D721Med (cell line): Measurements from ENCODE around the gene SPRY4.
"Not testable (repeated sequence)": the region's sequence is repeated elsewhere in the genome, so short reads cannot be mapped to it uniquely, and the experiment has no call there.

Experiments used
- DNase-seq: peaks from one replicate; pipeline ENCODE4 v3.0.0; 2011; ENCODE audit warnings: low spot score; ENCODE audit not compliant: insufficient read length
- FAIRE-seq: peaks from 2 replicates; lab custom pipeline; 2011; peaks lifted over from hg19 to GRCh38; lab: Jason Lieb, UNC
- TF ChIP-seq, protein P1 (sequence below): IDR thresholded peaks from 2 replicates; pipeline ENCODE4 v1.5.1; 2012; ENCODE audit warnings: mild to moderate bottlenecking, control low read depth; ENCODE audit not compliant: insufficient read depth; ENCODE audit errors: missing control alignments

Gene SPRY4

GRCh38 chr5:142350021-142350420, 25.2 kb upstream of the SPRY4 start:
- TF ChIP-seq, protein P1, sequence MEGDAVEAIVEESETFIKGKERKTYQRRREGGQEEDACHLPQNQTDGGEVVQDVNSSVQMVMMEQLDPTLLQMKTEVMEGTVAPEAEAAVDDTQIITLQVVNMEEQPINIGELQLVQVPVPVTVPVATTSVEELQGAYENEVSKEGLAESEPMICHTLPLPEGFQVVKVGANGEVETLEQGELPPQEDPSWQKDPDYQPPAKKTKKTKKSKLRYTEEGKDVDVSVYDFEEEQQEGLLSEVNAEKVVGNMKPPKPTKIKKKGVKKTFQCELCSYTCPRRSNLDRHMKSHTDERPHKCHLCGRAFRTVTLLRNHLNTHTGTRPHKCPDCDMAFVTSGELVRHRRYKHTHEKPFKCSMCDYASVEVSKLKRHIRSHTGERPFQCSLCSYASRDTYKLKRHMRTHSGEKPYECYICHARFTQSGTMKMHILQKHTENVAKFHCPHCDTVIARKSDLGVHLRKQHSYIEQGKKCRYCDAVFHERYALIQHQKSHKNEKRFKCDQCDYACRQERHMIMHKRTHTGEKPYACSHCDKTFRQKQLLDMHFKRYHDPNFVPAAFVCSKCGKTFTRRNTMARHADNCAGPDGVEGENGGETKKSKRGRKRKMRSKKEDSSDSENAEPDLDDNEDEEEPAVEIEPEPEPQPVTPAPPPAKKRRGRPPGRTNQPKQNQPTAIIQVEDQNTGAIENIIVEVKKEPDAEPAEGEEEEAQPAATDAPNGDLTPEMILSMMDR = no peak
- FAIRE-seq (no peak), DNase-seq (no peak)

GRCh38 chr5:142346706-142347105, 21.9 kb upstream of the SPRY4 start:
- no peak for FAIRE-seq
- TF ChIP-seq, protein P1 = no peak
- DNase-seq = no peak

GRCh38 chr5:142344915-142345314, 20.1 kb upstream of the SPRY4 start:
- not testable (repeated sequence) for DNase-seq, FAIRE-seq

DNA sequence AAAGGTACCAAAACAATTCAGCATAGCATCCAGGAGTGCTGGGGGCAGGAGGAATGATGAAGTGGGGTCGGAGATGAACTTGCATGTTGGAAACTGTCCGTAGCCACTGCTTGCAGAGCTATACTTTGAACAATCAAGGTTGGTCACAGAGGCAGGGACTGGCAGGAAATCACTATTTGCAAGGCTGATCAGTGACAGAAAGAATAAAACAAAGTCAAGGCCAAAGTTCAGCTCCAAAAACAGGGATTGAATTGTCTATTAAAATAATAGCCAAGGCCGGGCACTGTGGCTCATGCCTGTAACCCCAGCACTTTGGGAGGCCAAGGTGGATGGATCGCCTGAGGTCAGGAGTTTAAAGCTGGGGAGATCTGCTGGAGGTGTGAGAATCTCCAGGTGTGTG, 18.7 kb upstream of the SPRY4 start:
- FAIRE-seq = no peak
- DNase-seq = no peak
- TF ChIP-seq, protein P1 = no peak

GRCh38 chr5:142342128-142342981, 17.5 kb upstream of the SPRY4 start:
- no peak for FAIRE-seq
- DNase-seq = no peak
- TF ChIP-seq, protein P1 = no peak

DNA sequence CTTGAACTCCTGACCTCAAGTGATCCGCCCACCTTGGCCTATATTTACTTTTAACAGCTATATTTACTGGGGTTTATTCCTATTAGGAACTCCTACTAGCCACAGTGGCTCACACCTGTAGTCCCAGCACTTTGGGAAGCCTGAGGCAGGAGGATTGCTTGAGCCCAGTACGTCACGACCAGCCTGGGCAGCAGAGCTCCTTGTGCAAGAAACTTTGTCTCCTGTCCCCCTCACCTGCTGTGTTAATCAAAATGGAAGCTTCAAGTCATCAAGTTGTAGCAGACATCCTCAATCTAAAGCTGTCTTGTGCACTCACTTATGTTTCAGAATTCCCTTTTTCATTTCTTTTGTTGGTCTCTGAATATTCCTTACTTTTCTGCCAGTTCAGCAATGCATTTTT, 15.0 kb upstream of the SPRY4 start:
- DNase-seq (no peak), FAIRE-seq (no peak)
- TF ChIP-seq, protein P1 = no peak

GRCh38 chr5:142334538-142334937, 9.7 kb upstream of the SPRY4 start:
- no peak for DNase-seq
- TF ChIP-seq, protein P1 = no peak
- no peak for FAIRE-seq

- not testable (repeated sequence) for FAIRE-seq, DNase-seq
These were observed 8.9 kb upstream of the SPRY4 start for GRCh38 chr5:142333749-142334148.
